ENCODE data around the gene APH1B. TPM values are rescaled to one million over a fixed set of nuclear protein-coding genes. Genes with fewer than 3 reads are reported as not detected.
A peak's percentile ranks its signal among the peaks of the same experiment; 100 is the strongest.

Gene APH1B
- total RNA-seq, 1 experiment from 2014 or later = 6.2 TPM

- H3K4me3 ChIP-seq (ENCODE audit: low read depth, low read length, poor library complexity, severe bottlenecking) = peak overlapping the region; percentile 67
- CTCF ChIA-PET = no interaction called here
- DNase-seq (ENCODE audit: low spot score) = no peak
- TF ChIP-seq EZH2 (IDR thresholded peaks at IDR 0.05; ENCODE audit: borderline replicate concordance, low read depth, low read length, poor library complexity, severe bottlenecking) (no peak), CTCF (conservative IDR thresholded peaks at IDR 0.05; ENCODE audit: low read depth, low read length) (no peak)
- no peaks in the 10 kb centered on the region for H3K9me3 ChIP-seq (ENCODE audit: low read depth, low read length, poor library complexity, severe bottlenecking)
- intact Hi-C loops (cut with micrococcal nuclease; ENCODE audit: unreplicated experiment) = loop anchor here (5.0 kb wide), 1 partner anchor 89 kb away; the partner anchor contains the start of gene RAB8B
- POLR2A ChIA-PET (ENCODE audit: low non-redundant PET) = interaction anchor here (0.7 to 1.0 kb wide), 3 partner anchors 20 to 488 kb away, joined by 8 to 9 read pairs (median 8); no protein-coding TSS in a partner anchor
- BruUV-seq (replicated peaks) = TSS peak; percentile 82
- no peaks in the 10 kb centered on the region for H3K36me3 ChIP-seq (ENCODE audit: insufficient read depth, low read length, poor library complexity, severe bottlenecking)
- H3K27ac ChIP-seq (ENCODE audit: low read depth, low read length, poor library complexity, severe bottlenecking) = peak overlapping the region; percentile 69
- peaks cover 13% of the 10 kb centered on the region for H3K4me1 ChIP-seq (ENCODE audit: insufficient read depth, low read length, poor library complexity, severe bottlenecking)
- H3K27me3 ChIP-seq (replicated peaks; ENCODE audit: insufficient read depth, low read depth, low read length, poor library complexity) = no peaks in the 10 kb centered on the region
Measured at GRCh38 chr15:63276342-63277037, 915 bp upstream of the APH1B start.

- H3K4me1 ChIP-seq (ENCODE audit: insufficient read depth, low read length, poor library complexity, severe bottlenecking) = peaks cover 13% of the 10 kb centered on the region
- CTCF ChIA-PET = no interaction called here
- no peaks in the 10 kb centered on the region for H3K9me3 ChIP-seq (ENCODE audit: low read depth, low read length, poor library complexity, severe bottlenecking)
- intact Hi-C loops (cut with micrococcal nuclease; ENCODE audit: unreplicated experiment) = loop anchor here (5.0 kb wide), 1 partner anchor 91 kb away; the partner anchor contains the start of gene RAB8B
- BruUV-seq (replicated peaks) = no TSS peak
- H3K27ac ChIP-seq (ENCODE audit: low read depth, low read length, poor library complexity, severe bottlenecking) = peak overlapping the region; percentile 6
- no peaks in the 10 kb centered on the region for H3K27me3 ChIP-seq (replicated peaks; ENCODE audit: insufficient read depth, low read depth, low read length, poor library complexity)
- POLR2A ChIA-PET (ENCODE audit: low non-redundant PET) = no interaction called here
- DNase-seq (ENCODE audit: low spot score) = no peak
- no peaks in the 10 kb centered on the region for H3K36me3 ChIP-seq (ENCODE audit: insufficient read depth, low read length, poor library complexity, severe bottlenecking)
- H3K4me3 ChIP-seq (ENCODE audit: low read depth, low read length, poor library complexity, severe bottlenecking) = peak overlapping the region; percentile 67
- TF ChIP-seq CTCF (conservative IDR thresholded peaks at IDR 0.05; ENCODE audit: low read depth, low read length) (no peak), EZH2 (IDR thresholded peaks at IDR 0.05; ENCODE audit: borderline replicate concordance, low read depth, low read length, poor library complexity, severe bottlenecking) (no peak)
Measured at GRCh38 chr15:63277893-63278456, 570 bp downstream of the APH1B start.

- H3K27me3 ChIP-seq (replicated peaks; ENCODE audit: insufficient read depth, low read depth, low read length, poor library complexity) = no peaks in the 10 kb centered on the region
- H3K4me3 ChIP-seq (ENCODE audit: low read depth, low read length, poor library complexity, severe bottlenecking) = no peak overlapping the region
- intact Hi-C loops (cut with micrococcal nuclease; ENCODE audit: unreplicated experiment) = loop anchor here (10.0 kb wide), 3 partner anchors 222 to 612 kb away; partner anchors contain the start of gene USP3
- ChIA-PET POLR2A (ENCODE audit: low non-redundant PET) (no interaction called here), CTCF (no interaction called here)
- no peaks in the 10 kb centered on the region for H3K9me3 ChIP-seq (ENCODE audit: low read depth, low read length, poor library complexity, severe bottlenecking)
- no peaks in the 10 kb centered on the region for H3K4me1 ChIP-seq (ENCODE audit: insufficient read depth, low read length, poor library complexity, severe bottlenecking)
- no peaks in the 10 kb centered on the region for H3K36me3 ChIP-seq (ENCODE audit: insufficient read depth, low read length, poor library complexity, severe bottlenecking)
- TF ChIP-seq EZH2 (IDR thresholded peaks at IDR 0.05; ENCODE audit: borderline replicate concordance, low read depth, low read length, poor library complexity, severe bottlenecking) = no peak
- no peak for TF ChIP-seq CTCF (conservative IDR thresholded peaks at IDR 0.05; ENCODE audit: low read depth, low read length)
- BruUV-seq (replicated peaks) = no TSS peak
- no peak for DNase-seq (ENCODE audit: low spot score)
- no peak overlapping the region for H3K27ac ChIP-seq (ENCODE audit: low read depth, low read length, poor library complexity, severe bottlenecking)
Measured at GRCh38 chr15:63283126-63283525, 5.7 kb downstream of the APH1B start.
